Activated CD8-positive, alpha-beta memory T cell treated with anti-CD3 and anti-CD28 coated beads for 24 hours (primary cell): ENCODE measurements around the gene SEMA5A.

Source experiments
- DNase-seq: peaks from one replicate; pipeline ENCODE4 v3.0.0-alpha.2; 2020

Gene SEMA5A

GRCh38 chr5:9318031-9318430 is 227.8 kb downstream of the SEMA5A start:
- DNase-seq, result no peak

- no peak for DNase-seq
Measured at GRCh38 chr5:9316733-9317132, 229.1 kb downstream of the SEMA5A start.

GRCh38 chr5:9316041-9316440 is 229.8 kb downstream of the SEMA5A start:
- no peak for DNase-seq

- no peak for DNase-seq
Measured at GRCh38 chr5:9314558-9314957, 231.3 kb downstream of the SEMA5A start.

- no peak for DNase-seq
Measured at GRCh38 chr5:9313751-9314150, 232.1 kb downstream of the SEMA5A start.

GRCh38 chr5:9307150-9307549 is 238.7 kb downstream of the SEMA5A start:
- no peak for DNase-seq

- DNase-seq, result no peak
Measured at GRCh38 chr5:9302218-9302617, 243.7 kb downstream of the SEMA5A start.

- DNase-seq, result no peak
Measured at GRCh38 chr5:9301200-9301599, 244.7 kb downstream of the SEMA5A start.

- no peak for DNase-seq
Measured at GRCh38 chr5:9297134-9297533, 248.7 kb downstream of the SEMA5A start.

- DNase-seq, result no peak
Measured at GRCh38 chr5:9295466-9295801, 250.4 kb downstream of the SEMA5A start.

GRCh38 chr5:9294793-9295465 is 250.9 kb downstream of the SEMA5A start:
- no peak for DNase-seq

- DNase-seq, result no peak
Measured at GRCh38 chr5:9288234-9288633, 257.6 kb downstream of the SEMA5A start.

- DNase-seq, result no peak
Measured at GRCh38 chr5:9284781-9285307, 261.0 kb downstream of the SEMA5A start.

GRCh38 chr5:9284272-9284671 is 261.6 kb downstream of the SEMA5A start:
- no peak for DNase-seq

GRCh38 chr5:9283473-9283872 is 262.4 kb downstream of the SEMA5A start:
- no peak for DNase-seq

- no peak for DNase-seq
Measured at GRCh38 chr5:9283021-9283420, 262.9 kb downstream of the SEMA5A start.

- no peak for DNase-seq
Measured at GRCh38 chr5:9282211-9282610, 263.7 kb downstream of the SEMA5A start.

GRCh38 chr5:9279774-9280173 is 266.1 kb downstream of the SEMA5A start:
- no peak for DNase-seq

GRCh38 chr5:9278921-9279603 is 266.8 kb downstream of the SEMA5A start:
- DNase-seq, result no peak

GRCh38 chr5:9269014-9269413 is 276.9 kb downstream of the SEMA5A start:
- no peak for DNase-seq

- no peak for DNase-seq
Measured at GRCh38 chr5:9268226-9268625, 277.6 kb downstream of the SEMA5A start.

- DNase-seq, result no peak
Measured at GRCh38 chr5:9265441-9266287, 280.2 kb downstream of the SEMA5A start.

- no peak for DNase-seq
Measured at GRCh38 chr5:9264301-9264700, 281.6 kb downstream of the SEMA5A start.

- no peak for DNase-seq
Measured at GRCh38 chr5:9263656-9264055, 282.2 kb downstream of the SEMA5A start.
